Measurements from ENCODE around the gene MACROD2. TPM values are rescaled to one million over a fixed set of nuclear protein-coding genes. Genes with fewer than 3 reads are reported as not detected.

Gene MACROD2
- total RNA-seq, 1 experiment from 2014 or later, result 1.4 TPM

- intact Hi-C loops (cut with micrococcal nuclease; ENCODE audit: unreplicated experiment), result no loop called here
- no peak overlapping the region for H3K4me3 ChIP-seq (ENCODE audit: low read depth, low read length, poor library complexity, severe bottlenecking)
- no peaks in the 10 kb centered on the region for H3K27me3 ChIP-seq (replicated peaks; ENCODE audit: insufficient read depth, low read depth, low read length, poor library complexity)
- H3K9me3 ChIP-seq (ENCODE audit: low read depth, low read length, poor library complexity, severe bottlenecking), result peaks cover 13% of the 10 kb centered on the region
- H3K36me3 ChIP-seq (ENCODE audit: insufficient read depth, low read length, poor library complexity, severe bottlenecking), result no peaks in the 10 kb centered on the region
- ChIA-PET CTCF (no interaction called here), POLR2A (ENCODE audit: low non-redundant PET) (no interaction called here)
- DNase-seq (ENCODE audit: low spot score), result no peak
- H3K27ac ChIP-seq (ENCODE audit: low read depth, low read length, poor library complexity, severe bottlenecking), result no peak overlapping the region
- no TSS peak for BruUV-seq (replicated peaks)
- H3K4me1 ChIP-seq (ENCODE audit: insufficient read depth, low read length, poor library complexity, severe bottlenecking), result no peaks in the 10 kb centered on the region
- TF ChIP-seq, protein P1, sequence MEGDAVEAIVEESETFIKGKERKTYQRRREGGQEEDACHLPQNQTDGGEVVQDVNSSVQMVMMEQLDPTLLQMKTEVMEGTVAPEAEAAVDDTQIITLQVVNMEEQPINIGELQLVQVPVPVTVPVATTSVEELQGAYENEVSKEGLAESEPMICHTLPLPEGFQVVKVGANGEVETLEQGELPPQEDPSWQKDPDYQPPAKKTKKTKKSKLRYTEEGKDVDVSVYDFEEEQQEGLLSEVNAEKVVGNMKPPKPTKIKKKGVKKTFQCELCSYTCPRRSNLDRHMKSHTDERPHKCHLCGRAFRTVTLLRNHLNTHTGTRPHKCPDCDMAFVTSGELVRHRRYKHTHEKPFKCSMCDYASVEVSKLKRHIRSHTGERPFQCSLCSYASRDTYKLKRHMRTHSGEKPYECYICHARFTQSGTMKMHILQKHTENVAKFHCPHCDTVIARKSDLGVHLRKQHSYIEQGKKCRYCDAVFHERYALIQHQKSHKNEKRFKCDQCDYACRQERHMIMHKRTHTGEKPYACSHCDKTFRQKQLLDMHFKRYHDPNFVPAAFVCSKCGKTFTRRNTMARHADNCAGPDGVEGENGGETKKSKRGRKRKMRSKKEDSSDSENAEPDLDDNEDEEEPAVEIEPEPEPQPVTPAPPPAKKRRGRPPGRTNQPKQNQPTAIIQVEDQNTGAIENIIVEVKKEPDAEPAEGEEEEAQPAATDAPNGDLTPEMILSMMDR (conservative IDR thresholded peaks at IDR 0.05; ENCODE audit: low read depth, low read length), result no peak
- TF ChIP-seq EZH2 (IDR thresholded peaks at IDR 0.05; ENCODE audit: borderline replicate concordance, low read depth, low read length, poor library complexity, severe bottlenecking), result no peak
These were observed 1501.3 kb downstream of the MACROD2 start for GRCh38 chr20:15496501-15497039.

DNA sequence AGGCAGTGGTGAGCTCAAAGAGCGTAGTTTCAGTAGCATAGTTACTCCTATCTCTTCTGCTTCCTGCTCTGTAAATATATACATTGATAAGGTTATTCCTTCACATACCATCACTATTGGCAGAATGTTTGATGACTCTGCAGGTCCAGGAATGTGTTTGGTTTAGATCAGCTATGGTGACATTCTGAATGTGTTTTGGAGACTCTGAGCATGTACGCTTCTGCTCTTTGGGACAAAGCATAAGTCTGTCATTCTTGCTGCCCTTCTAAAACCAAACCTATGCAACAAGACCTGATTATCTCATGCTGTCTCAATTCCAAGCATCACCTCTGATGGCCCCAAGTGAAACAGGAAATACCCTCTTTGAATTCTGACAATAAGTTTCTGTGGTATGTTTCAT lies 1503.6 kb downstream of the MACROD2 start:
- Histone ChIP-seq H3K4me3 (ENCODE audit: low read depth, low read length, poor library complexity, severe bottlenecking) (no peak overlapping the region), H3K9me3 (ENCODE audit: low read depth, low read length, poor library complexity, severe bottlenecking) (peaks cover 13% of the 10 kb centered on the region), H3K4me1 (ENCODE audit: insufficient read depth, low read length, poor library complexity, severe bottlenecking) (no peaks in the 10 kb centered on the region), H3K27me3 (replicated peaks; ENCODE audit: insufficient read depth, low read depth, low read length, poor library complexity) (no peaks in the 10 kb centered on the region), H3K36me3 (ENCODE audit: insufficient read depth, low read length, poor library complexity, severe bottlenecking) (no peaks in the 10 kb centered on the region), H3K27ac (ENCODE audit: low read depth, low read length, poor library complexity, severe bottlenecking) (no peak overlapping the region)
- TF ChIP-seq, protein P1 (conservative IDR thresholded peaks at IDR 0.05; ENCODE audit: low read depth, low read length), result no peak
- no peak for TF ChIP-seq EZH2 (IDR thresholded peaks at IDR 0.05; ENCODE audit: borderline replicate concordance, low read depth, low read length, poor library complexity, severe bottlenecking)
- intact Hi-C loops (cut with micrococcal nuclease; ENCODE audit: unreplicated experiment), result no loop called here
- no peak for DNase-seq (ENCODE audit: low spot score)
- ChIA-PET CTCF (no interaction called here), POLR2A (ENCODE audit: low non-redundant PET) (no interaction called here)
- BruUV-seq (replicated peaks), result no TSS peak

DNA sequence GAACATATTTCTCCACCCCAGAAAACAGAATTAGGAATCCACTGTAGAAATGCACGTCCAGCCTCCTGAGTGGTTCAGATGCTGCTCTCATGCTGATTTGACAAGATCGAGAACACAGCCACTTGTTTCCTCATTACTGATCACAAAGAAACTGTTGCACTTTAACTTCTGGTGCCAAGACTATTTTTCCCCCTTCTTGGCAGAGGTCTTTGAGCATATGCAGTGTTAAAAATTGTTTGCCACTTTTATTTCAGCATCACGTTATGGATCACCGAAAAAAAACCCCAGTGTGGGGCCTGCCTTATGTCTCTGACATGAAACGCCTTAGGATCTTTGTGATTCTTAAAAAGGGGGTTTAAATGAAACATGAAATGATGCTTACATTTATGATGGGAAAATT lies 1511.0 kb downstream of the MACROD2 start:
- TF ChIP-seq, protein P1 (conservative IDR thresholded peaks at IDR 0.05; ENCODE audit: low read depth, low read length), result no peak
- TF ChIP-seq EZH2 (IDR thresholded peaks at IDR 0.05; ENCODE audit: borderline replicate concordance, low read depth, low read length, poor library complexity, severe bottlenecking), result no peak
- ChIA-PET CTCF (no interaction called here), POLR2A (ENCODE audit: low non-redundant PET) (no interaction called here)
- H3K36me3 ChIP-seq (ENCODE audit: insufficient read depth, low read length, poor library complexity, severe bottlenecking), result no peaks in the 10 kb centered on the region
- no peaks in the 10 kb centered on the region for H3K4me1 ChIP-seq (ENCODE audit: insufficient read depth, low read length, poor library complexity, severe bottlenecking)
- BruUV-seq (replicated peaks), result no TSS peak
- H3K27me3 ChIP-seq (replicated peaks; ENCODE audit: insufficient read depth, low read depth, low read length, poor library complexity), result no peaks in the 10 kb centered on the region
- no peak for DNase-seq (ENCODE audit: low spot score)
- H3K4me3 ChIP-seq (ENCODE audit: low read depth, low read length, poor library complexity, severe bottlenecking), result no peak overlapping the region
- H3K9me3 ChIP-seq (ENCODE audit: low read depth, low read length, poor library complexity, severe bottlenecking), result peaks cover 14% of the 10 kb centered on the region
- H3K27ac ChIP-seq (ENCODE audit: low read depth, low read length, poor library complexity, severe bottlenecking), result no peak overlapping the region
- intact Hi-C loops (cut with micrococcal nuclease; ENCODE audit: unreplicated experiment), result no loop called here
